ENCODE data around the gene ZBTB45. TPM values are rescaled to one million over a fixed set of nuclear protein-coding genes. Genes with fewer than 3 reads are reported as not detected.
A peak's percentile ranks its signal among the peaks of the same experiment; 100 is the strongest.

The ZBTB45 gene
- total RNA-seq, 1 donor from 2014 or later: 20.2 TPM

- no peak for DNase-seq (ENCODE audit: extremely low spot score, unreplicated experiment)
- H3K4me3 Mint-ChIP-seq: no peak overlapping the region
- no peaks in the 10 kb centered on the region for H3K9me3 Mint-ChIP-seq
- no peaks in the 10 kb centered on the region for H3K27me3 Mint-ChIP-seq
- no peaks in the 10 kb centered on the region for H3K36me3 Mint-ChIP-seq
- H3K27ac Mint-ChIP-seq: no peak overlapping the region
- H3K4me1 Mint-ChIP-seq (ENCODE audit: unreplicated experiment): peaks cover 10% of the 10 kb centered on the region
- TF ChIP-seq, protein P1, sequence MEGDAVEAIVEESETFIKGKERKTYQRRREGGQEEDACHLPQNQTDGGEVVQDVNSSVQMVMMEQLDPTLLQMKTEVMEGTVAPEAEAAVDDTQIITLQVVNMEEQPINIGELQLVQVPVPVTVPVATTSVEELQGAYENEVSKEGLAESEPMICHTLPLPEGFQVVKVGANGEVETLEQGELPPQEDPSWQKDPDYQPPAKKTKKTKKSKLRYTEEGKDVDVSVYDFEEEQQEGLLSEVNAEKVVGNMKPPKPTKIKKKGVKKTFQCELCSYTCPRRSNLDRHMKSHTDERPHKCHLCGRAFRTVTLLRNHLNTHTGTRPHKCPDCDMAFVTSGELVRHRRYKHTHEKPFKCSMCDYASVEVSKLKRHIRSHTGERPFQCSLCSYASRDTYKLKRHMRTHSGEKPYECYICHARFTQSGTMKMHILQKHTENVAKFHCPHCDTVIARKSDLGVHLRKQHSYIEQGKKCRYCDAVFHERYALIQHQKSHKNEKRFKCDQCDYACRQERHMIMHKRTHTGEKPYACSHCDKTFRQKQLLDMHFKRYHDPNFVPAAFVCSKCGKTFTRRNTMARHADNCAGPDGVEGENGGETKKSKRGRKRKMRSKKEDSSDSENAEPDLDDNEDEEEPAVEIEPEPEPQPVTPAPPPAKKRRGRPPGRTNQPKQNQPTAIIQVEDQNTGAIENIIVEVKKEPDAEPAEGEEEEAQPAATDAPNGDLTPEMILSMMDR (conservative IDR thresholded peaks at IDR 0.05): no peak
These were observed 40.3 kb downstream of the ZBTB45 start for GRCh38 chr19:58479303-58479702.

DNA sequence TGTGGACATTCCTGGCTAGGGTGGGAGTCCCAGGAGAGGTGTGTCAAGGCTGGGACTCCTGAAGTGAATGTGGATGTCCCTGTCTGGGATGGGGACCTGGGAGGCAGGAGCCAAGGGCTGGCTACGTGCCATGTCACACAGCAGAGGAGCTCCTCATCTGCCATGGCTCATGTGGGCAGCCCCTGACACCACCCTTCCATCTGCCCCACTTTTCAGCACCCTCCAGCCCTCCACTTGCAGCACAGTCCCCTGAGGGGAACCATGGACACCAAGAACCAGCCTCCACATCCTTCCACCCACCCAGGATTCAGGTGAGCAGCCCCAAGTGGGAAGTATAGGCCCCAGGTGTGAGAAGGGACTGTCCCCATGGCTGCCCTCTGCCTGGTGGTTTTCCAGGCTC lies 41.7 kb downstream of the ZBTB45 start:
- Mint-ChIP-seq H3K4me1 (ENCODE audit: unreplicated experiment) (peaks cover 10% of the 10 kb centered on the region), H3K27ac (no peak overlapping the region), H3K27me3 (no peaks in the 10 kb centered on the region)

GRCh38 chr19:58477130-58477529 lies 42.5 kb downstream of the ZBTB45 start:
- peaks cover 10% of the 10 kb centered on the region for H3K4me1 Mint-ChIP-seq (ENCODE audit: unreplicated experiment)
- no peaks in the 10 kb centered on the region for H3K36me3 Mint-ChIP-seq
- no peak for DNase-seq (ENCODE audit: extremely low spot score, unreplicated experiment)
- no peaks in the 10 kb centered on the region for H3K9me3 Mint-ChIP-seq
- H3K27me3 Mint-ChIP-seq: no peaks in the 10 kb centered on the region
- H3K27ac Mint-ChIP-seq: peak overlapping the region; percentile 90
- peak overlapping the region; percentile 96 for H3K4me3 Mint-ChIP-seq
- TF ChIP-seq, protein P1 (conservative IDR thresholded peaks at IDR 0.05): no peak

More for the DNA sequence above, 41.7 kb downstream of the ZBTB45 start:
- no peak for DNase-seq (ENCODE audit: extremely low spot score, unreplicated experiment)
- H3K9me3 Mint-ChIP-seq: no peaks in the 10 kb centered on the region
- no peaks in the 10 kb centered on the region for H3K36me3 Mint-ChIP-seq
- TF ChIP-seq, protein P1 (conservative IDR thresholded peaks at IDR 0.05): no peak
- no peak overlapping the region for H3K4me3 Mint-ChIP-seq

DNA sequence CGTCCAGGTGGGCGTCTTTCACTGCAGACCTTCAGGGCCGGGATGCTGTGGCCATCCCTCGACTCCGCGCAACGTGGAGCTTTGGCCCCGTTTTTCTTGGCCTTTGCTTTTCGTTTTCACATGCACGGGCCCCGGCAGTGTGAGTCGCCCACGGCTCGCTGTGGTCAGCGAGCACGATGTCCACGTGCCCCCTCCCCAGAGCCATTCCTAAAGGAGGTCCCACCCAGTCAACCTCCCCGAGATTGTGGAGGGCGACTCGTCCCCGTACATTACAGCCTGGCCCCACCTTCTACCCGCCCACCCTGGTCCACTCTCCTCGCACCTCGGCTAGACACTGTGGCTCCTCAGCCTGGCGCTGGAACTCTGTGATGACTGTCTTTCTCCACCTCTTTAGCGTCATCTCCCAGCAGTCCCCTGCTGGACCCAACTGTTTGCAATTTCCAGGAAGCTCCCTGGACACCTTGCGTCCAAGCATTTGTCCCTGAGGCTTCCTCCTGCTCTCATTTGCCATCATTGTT lies 43.1 kb downstream of the ZBTB45 start:
- H3K4me1 Mint-ChIP-seq (ENCODE audit: unreplicated experiment): peaks cover 10% of the 10 kb centered on the region
- TF ChIP-seq, protein P1 (conservative IDR thresholded peaks at IDR 0.05): no peak
- H3K4me3 Mint-ChIP-seq: peak overlapping the region; percentile 96
- no peaks in the 10 kb centered on the region for H3K9me3 Mint-ChIP-seq
- H3K27me3 Mint-ChIP-seq: no peaks in the 10 kb centered on the region
- no peaks in the 10 kb centered on the region for H3K36me3 Mint-ChIP-seq
- H3K27ac Mint-ChIP-seq: peak overlapping the region; percentile 90
- DNase-seq (ENCODE audit: extremely low spot score, unreplicated experiment): no peak

GRCh38 chr19:58475714-58476497 lies 43.7 kb downstream of the ZBTB45 start, which contains the start of gene ZNF446:
Gene ZNF446, plus strand, starts transcription at chr19:58476352. Its CDS starts 867 bp downstream, at chr19:58477219.
- Mint-ChIP-seq H3K4me1 (ENCODE audit: unreplicated experiment) (peaks cover 10% of the 10 kb centered on the region), H3K27ac (peak within 1 kb of the TSS; percentile 93), H3K36me3 (no peaks in the 10 kb centered on the region), H3K4me3 (peak within 1 kb of the TSS; percentile 96), H3K9me3 (no peaks in the 10 kb centered on the region), H3K27me3 (no peaks in the 10 kb centered on the region)
- DNase-seq (ENCODE audit: extremely low spot score, unreplicated experiment): peak; percentile 95
- TF ChIP-seq, protein P1 (conservative IDR thresholded peaks at IDR 0.05): no peak

Measured in type B pancreatic cell (in vitro differentiated cells).